NCI-H526 treated with DMSO at 0.1 percent for 48 hours (cell line): Measurements from ENCODE around the gene RPS14.

Source experiments
- DNase-seq: peaks from one replicate; lab custom pipeline; 2025; lab: John Stamatoyannopoulos, UW

Gene RPS14

GRCh38 chr5:150449517-150450339, at the start of gene RPS14:
Gene RPS14 (minus strand): TSS chr5:150449739. CDS start chr5:150447733, 2,006 bp downstream.
- DNase-seq = peak; percentile 95

DNA sequence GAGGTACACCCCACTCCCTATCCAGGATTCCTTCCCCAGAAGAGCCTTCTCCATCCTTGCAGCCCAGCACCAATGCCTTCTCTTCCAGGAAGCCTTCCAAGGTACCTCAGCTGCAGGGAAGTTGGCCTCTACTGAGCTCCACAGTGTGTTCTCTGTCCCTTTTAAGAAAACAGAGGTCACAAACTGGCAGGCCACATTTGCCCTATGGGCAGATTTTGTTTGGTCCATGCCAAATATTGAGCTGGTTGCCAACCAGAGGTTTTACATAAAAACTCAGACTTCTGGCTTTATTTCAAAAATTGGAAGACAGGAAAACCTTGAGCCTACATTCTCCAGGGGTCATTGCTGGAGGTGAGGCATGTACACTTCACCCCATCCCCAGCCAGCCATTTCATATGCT, 49.4 kb upstream of the RPS14 start:
- DNase-seq = no peak

DNA sequence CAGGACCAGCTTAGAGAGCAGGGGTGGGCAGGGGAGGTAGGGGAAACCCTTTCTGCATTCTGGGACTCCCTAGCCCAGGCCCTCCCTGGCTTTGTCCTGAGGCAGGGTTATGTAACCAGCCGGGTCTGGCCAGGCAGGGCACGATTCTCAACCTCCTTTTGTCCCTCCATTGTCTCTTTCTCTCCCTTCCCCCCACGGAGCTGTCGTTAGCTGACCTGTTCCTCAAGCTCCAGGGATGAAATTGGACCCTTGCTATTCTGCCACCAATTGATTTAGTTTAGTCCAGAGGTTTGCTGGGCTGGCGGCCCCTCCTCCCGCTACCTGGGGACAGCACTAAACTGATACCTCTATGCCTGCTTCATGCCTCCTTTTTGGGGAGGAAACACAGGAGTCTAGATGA, 49.0 kb upstream of the RPS14 start:
- DNase-seq = no peak

DNA sequence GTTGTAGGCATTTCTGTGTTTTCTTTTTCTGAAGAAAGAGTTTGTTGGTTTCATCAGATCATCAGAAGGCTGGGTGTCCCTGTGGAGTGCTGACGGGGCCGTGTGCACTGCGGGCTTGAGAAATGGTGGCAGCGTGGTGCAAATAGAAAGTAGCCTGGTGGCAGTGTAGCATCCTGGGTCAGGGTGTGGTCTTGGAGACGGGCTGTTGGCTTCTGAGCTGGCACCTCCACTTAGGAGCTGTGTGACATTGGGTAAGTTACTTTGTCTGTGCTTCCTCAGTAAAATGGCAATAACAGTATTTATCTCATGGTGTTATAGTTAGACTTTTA, 48.4 kb upstream of the RPS14 start:
- no peak for DNase-seq

DNA sequence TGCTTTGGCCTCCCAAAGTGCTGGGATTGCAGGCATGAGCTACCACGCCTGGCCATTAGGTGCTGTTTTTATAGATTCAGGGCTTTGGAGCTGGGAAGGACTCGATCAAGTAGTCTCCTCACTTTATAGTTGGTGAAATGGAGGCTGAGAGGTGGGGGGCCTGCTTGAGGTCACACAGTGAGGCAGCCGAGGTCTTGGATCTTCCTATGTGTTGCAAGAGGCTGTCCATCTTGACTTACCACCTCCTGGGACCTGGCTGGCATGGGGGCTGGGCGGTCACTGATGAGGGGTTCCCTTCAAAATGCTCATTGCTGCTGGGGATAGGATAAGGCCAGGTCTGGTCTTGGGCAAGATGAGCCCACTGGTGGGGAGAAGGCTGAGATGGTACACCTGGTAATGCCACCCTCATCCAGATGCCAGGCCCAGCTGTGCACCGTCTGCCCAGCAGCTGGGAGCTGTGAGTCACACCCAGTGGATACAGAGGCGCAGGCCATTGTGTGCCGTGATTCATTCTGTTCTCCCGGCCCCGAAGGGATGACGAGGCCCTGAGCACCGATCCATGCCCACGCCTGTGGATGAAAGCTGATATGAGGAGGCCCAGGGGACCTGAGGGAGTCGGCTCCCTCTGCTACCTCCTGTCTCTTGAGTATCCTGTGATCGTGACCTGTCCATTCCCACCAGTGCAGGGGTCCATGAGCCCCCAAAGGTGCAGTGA, 47.9 kb upstream of the RPS14 start:
- DNase-seq = no peak

- no peak for DNase-seq
Measured at GRCh38 chr5:150496534-150496933, 47.0 kb upstream of the RPS14 start.

DNA sequence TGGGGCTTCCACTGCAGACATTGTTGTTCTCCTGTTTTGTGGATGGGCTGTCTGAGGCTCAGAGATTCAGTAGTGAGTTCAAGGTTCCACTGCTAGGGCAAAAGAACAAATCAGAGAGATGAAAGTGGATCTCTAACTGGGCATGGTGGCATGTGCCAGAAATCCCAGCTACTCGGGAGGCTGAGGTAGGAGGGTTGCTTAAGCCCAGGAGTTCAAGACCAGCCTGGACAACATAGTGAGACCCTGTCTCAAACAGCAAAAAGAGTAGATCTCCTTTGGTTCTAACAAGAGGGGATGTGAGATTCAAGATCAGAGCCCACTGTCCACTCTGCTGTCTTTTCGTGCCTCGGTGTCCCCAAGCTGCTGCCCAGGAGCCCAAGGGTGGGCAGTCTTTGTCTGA, 46.6 kb upstream of the RPS14 start:
- DNase-seq = no peak

- DNase-seq = no peak
Measured at GRCh38 chr5:150492621-150493020, 43.1 kb upstream of the RPS14 start.

DNA sequence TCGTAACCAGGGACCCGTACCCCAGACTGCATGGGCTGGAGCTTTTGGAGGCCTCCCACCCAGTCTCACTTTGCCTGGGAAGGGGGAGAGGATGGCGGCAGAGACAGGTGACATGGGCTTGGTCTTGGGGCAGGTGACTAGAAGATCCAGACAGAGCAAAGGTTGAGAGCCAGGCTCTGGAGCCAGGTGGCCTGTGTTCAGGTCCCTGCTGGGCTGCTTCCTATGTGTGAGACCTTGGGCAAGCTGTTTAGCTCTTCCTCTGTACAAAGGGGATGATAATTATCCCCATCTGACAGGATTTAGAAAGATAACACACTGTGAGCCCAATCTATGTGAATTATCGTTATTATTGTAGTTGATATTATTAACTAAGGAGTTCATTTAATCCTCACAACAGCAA, 42.3 kb upstream of the RPS14 start:
- DNase-seq = no peak

GRCh38 chr5:150490754-150491153, 41.2 kb upstream of the RPS14 start:
- DNase-seq = no peak

GRCh38 chr5:150490296-150490669, 40.7 kb upstream of the RPS14 start:
- DNase-seq = no peak

GRCh38 chr5:150489360-150490295, 40.1 kb upstream of the RPS14 start:
- DNase-seq = no peak

GRCh38 chr5:150488519-150489359, 39.2 kb upstream of the RPS14 start:
- DNase-seq = no peak

DNA sequence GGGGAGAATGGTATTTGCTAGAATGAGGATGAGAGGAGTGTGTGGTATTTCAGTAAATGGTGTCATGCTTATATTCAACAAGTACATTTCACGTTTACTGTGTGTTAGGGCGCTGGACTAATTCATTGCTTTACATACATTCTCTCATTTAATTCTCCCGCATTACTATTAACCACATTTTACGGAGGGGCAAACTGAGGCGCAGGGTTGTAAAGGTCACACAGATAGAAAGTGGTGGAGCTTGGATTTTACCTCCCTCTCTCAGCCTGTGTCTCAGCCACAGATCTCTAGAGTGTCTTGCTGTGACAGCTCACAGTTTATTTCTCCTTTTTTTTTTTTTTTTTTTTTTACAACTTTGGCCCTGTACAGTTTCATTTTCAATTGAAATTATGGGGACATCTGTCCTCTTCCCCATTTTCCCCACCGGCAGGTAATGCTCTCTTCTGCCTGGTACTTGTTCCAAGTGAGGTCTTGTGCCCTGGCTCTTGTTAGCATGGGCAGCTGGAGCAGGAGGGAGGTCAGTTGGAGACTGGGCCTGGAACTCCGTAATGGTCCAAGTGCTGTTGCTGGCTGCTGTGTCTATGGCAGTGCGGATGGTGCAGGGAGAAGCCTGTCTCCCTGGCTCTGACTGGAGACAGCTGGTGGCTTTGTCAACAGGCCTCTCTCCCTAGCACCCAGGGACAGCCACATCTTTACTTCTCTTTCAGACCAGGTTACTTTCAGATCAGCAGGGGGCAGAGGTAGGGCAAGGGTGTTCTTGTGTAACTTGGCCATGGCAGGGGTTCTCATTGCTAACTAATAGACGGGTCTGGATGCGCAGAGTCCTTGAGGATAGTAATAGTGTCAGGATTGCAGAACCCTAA, 37.9 kb upstream of the RPS14 start:
- DNase-seq = no peak

DNA sequence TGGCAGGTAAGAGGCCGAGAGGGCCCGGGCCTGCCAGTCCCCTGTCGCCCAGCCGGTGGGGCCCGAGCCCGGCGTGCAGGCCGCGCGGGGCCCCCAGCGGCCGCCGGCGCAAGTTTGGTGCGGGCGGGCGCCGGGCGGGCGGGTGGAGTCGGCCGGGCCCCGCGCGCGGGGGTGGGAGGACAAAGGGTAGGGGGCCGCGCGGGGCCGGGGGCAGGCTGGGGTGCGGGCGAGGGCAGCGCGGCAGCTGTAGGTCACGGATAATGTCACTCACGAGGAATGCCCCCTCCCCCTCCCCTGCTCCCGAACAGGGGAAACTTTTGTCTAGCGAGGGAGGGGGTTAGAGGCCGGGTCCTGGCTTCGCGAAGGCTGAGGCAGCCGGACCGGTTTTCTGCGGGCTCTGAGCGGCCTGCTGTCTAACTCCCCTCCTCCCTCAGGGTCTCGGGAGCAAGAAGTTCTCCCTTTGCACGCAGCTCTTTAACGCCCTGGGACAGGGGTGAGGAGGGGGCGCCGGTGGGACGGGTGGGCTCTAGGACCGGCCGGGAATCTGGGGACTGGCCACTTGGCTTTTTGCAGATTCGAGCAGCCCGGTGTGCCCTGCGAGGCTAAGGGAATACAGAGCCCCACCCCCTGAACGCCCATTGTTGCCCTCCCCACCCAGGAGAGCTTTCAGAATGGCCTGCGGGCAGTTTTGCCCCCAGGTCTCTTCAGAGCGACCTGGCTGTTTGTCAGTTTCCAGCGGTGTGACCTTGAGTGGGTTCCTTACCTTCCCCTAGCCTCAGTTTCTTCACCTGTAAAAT, 37.1 kb upstream of the RPS14 start:
- peak; percentile 67 for DNase-seq

GRCh38 chr5:150485693-150486401, 36.3 kb upstream of the RPS14 start:
- DNase-seq = no peak

DNA sequence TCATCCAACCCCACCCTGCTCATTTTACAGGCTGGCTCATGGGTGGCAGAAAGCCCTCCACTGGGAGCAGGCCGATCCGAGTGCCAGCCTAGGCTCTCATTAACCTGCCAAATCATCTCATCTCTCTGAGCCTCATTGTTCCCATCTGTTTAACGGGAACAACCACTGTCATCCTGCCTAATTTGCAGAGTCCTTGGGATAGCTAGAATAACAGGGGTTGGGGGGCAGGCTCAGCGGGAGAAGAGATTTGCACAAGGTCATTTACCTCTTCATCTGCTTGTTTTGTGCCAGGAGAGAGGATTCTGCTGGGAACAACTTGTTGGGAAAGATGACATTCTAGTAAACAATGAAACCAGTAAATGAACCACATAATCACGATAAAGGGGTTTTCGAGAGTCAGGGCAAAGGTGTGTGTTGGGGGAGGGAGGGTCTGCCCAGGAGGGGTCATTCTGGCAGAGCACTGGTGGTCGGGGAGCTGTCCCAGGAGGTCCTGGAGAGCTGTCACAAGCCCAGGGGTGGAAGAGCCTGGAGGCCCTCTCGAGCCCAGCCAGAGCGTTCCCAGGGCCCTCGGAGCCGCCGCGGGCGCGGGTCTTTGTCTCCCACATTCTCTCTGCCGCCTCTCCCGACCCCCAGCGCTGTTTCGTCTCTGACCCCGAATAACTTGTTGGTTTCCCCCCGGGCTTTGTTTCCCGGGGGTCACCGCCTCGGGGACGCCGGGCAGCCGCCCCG, 35.6 kb upstream of the RPS14 start:
- peak; percentile 7 for DNase-seq

GRCh38 chr5:150481972-150482406, 32.5 kb upstream of the RPS14 start:
- DNase-seq = no peak

DNA sequence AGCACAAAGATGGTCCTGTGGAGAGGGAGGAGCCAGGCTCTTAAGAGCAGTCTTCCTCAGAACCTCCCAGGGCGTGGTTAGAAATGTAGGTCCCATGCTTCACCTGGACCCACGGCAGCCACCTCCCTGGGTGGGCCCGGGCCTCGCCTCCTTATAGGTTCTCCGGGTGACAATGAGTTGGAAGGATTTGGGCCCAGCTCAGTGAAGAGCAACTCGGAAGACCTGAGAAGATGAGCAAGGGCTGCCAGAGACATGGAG, 32.1 kb upstream of the RPS14 start:
- DNase-seq = no peak
